ENCODE data around the gene ZMIZ1. TPM values are rescaled to one million over a fixed set of nuclear protein-coding genes. Genes with fewer than 3 reads are reported as not detected.

Gene ZMIZ1
- total RNA-seq, 1 experiment from 2014 or later, result 28.4 TPM

GRCh38 chr10:79269443-79269842 is 200.7 kb downstream of the ZMIZ1 start:
- Histone ChIP-seq H3K4me2 (ENCODE audit: low read length) (no peak overlapping the region), H2AFZ (ENCODE audit: low read depth, low read length, poor library complexity, severe bottlenecking) (no peak overlapping the region), H3K4me1 (ENCODE audit: control insufficient read depth in 1 of 2, insufficient read depth in 2 of 2, low read length in 2 of 2) (peaks cover 4 to 8% of the 10 kb centered on the region in 2 experiments; a peak in 3 of 4 replicates), H3K9ac (ENCODE audit: low read length) (no peak overlapping the region), H4K20me1 (ENCODE audit: insufficient read depth) (no peaks in the 10 kb centered on the region), H3K9me3 (ENCODE audit: control insufficient read depth in 1 of 2, insufficient read depth in 1 of 2, low read depth in 1 of 2, low read length in 2 of 2) (no peaks in the 10 kb centered on the region), H3K4me3 (replicated peaks in 1 of 2; ENCODE audit: low read depth in 1 of 2, low read length in 2 of 2) (no peak overlapping the region), H3K79me2 (ENCODE audit: insufficient read depth, low read length) (no peaks in the 10 kb centered on the region), H3K36me3 (ENCODE audit: control insufficient read depth in 1 of 2, insufficient read depth in 2 of 2, low read length in 2 of 2) (no peaks in the 10 kb centered on the region), H3K9me2 (ENCODE audit: insufficient read depth) (no peaks in the 10 kb centered on the region), H3K27me3 (ENCODE audit: insufficient read depth, low read length) (no peaks in the 10 kb centered on the region), H3K27ac (ENCODE audit: low read depth, low read length) (no peak overlapping the region)
- ChIA-PET POLR2A (no interaction called here), CTCF (no interaction called here), RAD21 (ENCODE audit: low non-redundant PET in 1 of 2, low total read pairs in 2 of 2, uncharacterized antibody in 2 of 2, unreplicated experiment in 2 of 2) (no interaction called here)
- no TSS peak for BruUV-seq (replicated peaks)
- TF ChIP-seq ELF1 (IDR thresholded peaks at IDR 0.05; ENCODE audit: borderline replicate concordance, low read depth) (no peak), JUND (IDR thresholded peaks at IDR 0.05) (no peak), SRF (IDR thresholded peaks at IDR 0.05; ENCODE audit: low read depth) (no peak), MAX (IDR thresholded peaks at IDR 0.05) (no peak)
- DNase-seq (ENCODE audit: low read depth, low spot score) (no peak), ATAC-seq (no peak)
- intact Hi-C loops (cut with micrococcal nuclease), result no loop called here

- Histone ChIP-seq H3K4me1 (ENCODE audit: control insufficient read depth in 1 of 2, insufficient read depth in 2 of 2, low read length in 2 of 2) (peaks cover 0 to 3% of the 10 kb centered on the region in 2 experiments; a peak in 1 of 4 replicates), H2AFZ (ENCODE audit: low read depth, low read length, poor library complexity, severe bottlenecking) (no peak overlapping the region), H3K4me3 (replicated peaks in 1 of 2; ENCODE audit: low read depth in 1 of 2, low read length in 2 of 2) (no peak overlapping the region), H3K27ac (ENCODE audit: low read depth, low read length) (no peak overlapping the region), H3K9ac (ENCODE audit: low read length) (no peak overlapping the region), H3K36me3 (ENCODE audit: control insufficient read depth in 1 of 2, insufficient read depth in 2 of 2, low read length in 2 of 2) (no peaks in the 10 kb centered on the region), H3K27me3 (ENCODE audit: insufficient read depth, low read length) (no peaks in the 10 kb centered on the region), H3K79me2 (ENCODE audit: insufficient read depth, low read length) (no peaks in the 10 kb centered on the region), H3K9me3 (ENCODE audit: control insufficient read depth in 1 of 2, insufficient read depth in 1 of 2, low read depth in 1 of 2, low read length in 2 of 2) (no peaks in the 10 kb centered on the region), H3K9me2 (ENCODE audit: insufficient read depth) (no peaks in the 10 kb centered on the region), H3K4me2 (ENCODE audit: low read length) (no peak overlapping the region), H4K20me1 (ENCODE audit: insufficient read depth) (no peaks in the 10 kb centered on the region)
- ATAC-seq (no peak), DNase-seq (ENCODE audit: low read depth, low spot score) (no peak)
- ChIA-PET POLR2A (no interaction called here), RAD21 (ENCODE audit: low non-redundant PET in 1 of 2, low total read pairs in 2 of 2, uncharacterized antibody in 2 of 2, unreplicated experiment in 2 of 2) (no interaction called here), CTCF (no interaction called here)
- TF ChIP-seq CEBPB (IDR thresholded peaks at IDR 0.05; ENCODE audit: low read depth), result no peak
- TF ChIP-seq CBX3 (IDR thresholded peaks at IDR 0.05; ENCODE audit: low read depth), result no peak
- no peak for TF ChIP-seq ZBTB33 (IDR thresholded peaks at IDR 0.05; ENCODE audit: extremely low read depth, insufficient replicate concordance, low read length)
- BruUV-seq (replicated peaks), result no TSS peak
- intact Hi-C loops (cut with micrococcal nuclease), result no loop called here
Measured at GRCh38 chr10:79269969-79270368, 201.2 kb downstream of the ZMIZ1 start.
